GM23338 (cell line): ENCODE measurements around the gene KIF21A. TPM values are rescaled to one million over a fixed set of nuclear protein-coding genes. Genes with fewer than 3 reads are reported as not detected.
A peak's percentile ranks its signal among the peaks of the same experiment; 100 is the strongest.

Experiments used
- ATAC-seq: fragments of 200-7000 bp; cut with Tn5 transposase; 3 replicates; pipeline ENCODE4 v1.9.1; 2020
- DNase-seq: peaks from one replicate; pipeline ENCODE4 v3.0.0-alpha.2; 2015; ENCODE audit warnings: low spot score
- H2AFZ ChIP-seq: fragments of 200-600 bp; sonication (generic); 2 replicates; pipeline ENCODE4 v1.8.0; 2016; ENCODE audit warnings: antibody characterized with exemption, mild to moderate bottlenecking, moderate library complexity
- H3F3A ChIP-seq: fragments of 200-600 bp; sonication (generic); replicated peaks from 2 replicates; pipeline ENCODE4 v1.8.0; 2017; ENCODE audit warnings: antibody characterized with exemption, mixed run types, low read depth
- H3K27ac ChIP-seq: fragments of 200-600 bp; sonication (generic); 2 replicates; pipeline ENCODE4 v1.6.1; 2016; ENCODE audit warnings: low read depth
- H3K27me3 ChIP-seq: fragments of 200-600 bp; sonication (generic); 2 replicates; pipeline ENCODE4 v1.8.0; 2016; ENCODE audit warnings: mild to moderate bottlenecking, mixed run types, moderate library complexity; ENCODE audit not compliant: insufficient read depth
- H3K36me3 ChIP-seq: fragments of 200-600 bp; sonication (generic); 2 replicates; pipeline ENCODE4 v1.8.0; 2016; ENCODE audit warnings: mild to moderate bottlenecking; ENCODE audit not compliant: insufficient read depth
- H3K4me1 ChIP-seq: fragments of 200-600 bp; sonication (generic); 2 replicates; pipeline ENCODE4 v1.8.0; 2016; ENCODE audit warnings: mild to moderate bottlenecking, moderate library complexity; ENCODE audit not compliant: insufficient read depth
- H3K4me2 ChIP-seq: fragments of 200-600 bp; sonication (generic); 2 replicates; pipeline ENCODE4 v1.7.1; 2017; ENCODE audit warnings: mixed run types
- H3K4me3 ChIP-seq: fragments of 200-600 bp; sonication (generic); 2 replicates; pipeline ENCODE4 v1.6.1; 2016; ENCODE audit warnings: mixed run types
- H3K79me2 ChIP-seq: fragments of 200-600 bp; sonication (generic); replicated peaks from 2 replicates; pipeline ENCODE4 v1.8.0; 2017; ENCODE audit warnings: mild to moderate bottlenecking; ENCODE audit not compliant: insufficient read depth
- H3K9me2 ChIP-seq: fragments of 200-600 bp; sonication (generic); 2 replicates; pipeline ENCODE4 v1.8.0; 2017; ENCODE audit not compliant: insufficient read depth
- H4K20me1 ChIP-seq: fragments of 200-600 bp; sonication (generic); replicated peaks from 2 replicates; pipeline ENCODE4 v1.8.0; 2017; ENCODE audit warnings: mild to moderate bottlenecking; ENCODE audit not compliant: insufficient read depth
- H3K27ac Mint-ChIP-seq: 2 replicates; pipeline ENCODE4 v1.8.0; 2020; ENCODE audit warnings: inconsistent platforms, mild to moderate bottlenecking, moderate library complexity, mixed read lengths
- H3K27me3 Mint-ChIP-seq: 3 replicates; pipeline ENCODE4 v1.8.0; 2022; ENCODE audit warnings: low read depth, mild to moderate bottlenecking, moderate library complexity, mixed read lengths, inconsistent platforms; ENCODE audit not compliant: insufficient read depth, poor library complexity
- H3K36me3 Mint-ChIP-seq: 3 replicates; pipeline ENCODE4 v1.8.0; 2021; ENCODE audit warnings: low read depth, mild to moderate bottlenecking, inconsistent platforms, moderate library complexity, mixed read lengths
- H3K4me1 Mint-ChIP-seq: 3 replicates; pipeline ENCODE4 v1.8.0; 2020; ENCODE audit warnings: mild to moderate bottlenecking, inconsistent platforms, mixed read lengths
- H3K4me3 Mint-ChIP-seq: 3 replicates; pipeline ENCODE4 v1.8.0; 2021; ENCODE audit warnings: moderate library complexity, mild to moderate bottlenecking, inconsistent platforms, mixed read lengths
- H3K9me3 Mint-ChIP-seq: 3 replicates; pipeline ENCODE4 v1.8.0; 2020; ENCODE audit warnings: moderate library complexity, mild to moderate bottlenecking, inconsistent platforms, mixed read lengths
- CREB1 ChIP-seq: fragments of 250-450 bp; sonication (Bioruptor Pico); IDR thresholded peaks from 2 replicates; pipeline ENCODE4 v1.5.0; 2020; ENCODE audit warnings: low read depth, mild to moderate bottlenecking, moderate library complexity
- CTCF ChIP-seq, 2 experiments: fragments of 200-600 bp in 1 of 2; sonication (generic) in 1 of 2; conservative IDR thresholded peaks; 2 replicates each; pipeline versions ENCODE4 v1.5.1 to v1.6.1; 2016 to 2017; ENCODE audit warnings: antibody characterized with exemption in 2 of 2, low read depth in 2 of 2, mild to moderate bottlenecking in 2 of 2, moderate library complexity in 1 of 2
- ETS1 ChIP-seq: IDR thresholded peaks from 2 replicates; pipeline ENCODE4 v1.6.1; 2016; ENCODE audit warnings: antibody characterized with exemption
- EZH2 ChIP-seq: fragments of 200-600 bp; sonication (generic); IDR thresholded peaks from one replicate; pipeline ENCODE4 v1.8.0; 2017; ENCODE audit warnings: antibody characterized with exemption, mild to moderate bottlenecking, low read depth; ENCODE audit not compliant: unreplicated experiment
- EZH2phosphoT487 ChIP-seq: fragments of 200-600 bp; sonication (generic); IDR thresholded peaks from one replicate; pipeline ENCODE4 v1.8.1; 2018; ENCODE audit warnings: antibody characterized with exemption; ENCODE audit not compliant: unreplicated experiment
- NANOG ChIP-seq: IDR thresholded peaks from 2 replicates; pipeline ENCODE4 v1.6.1; 2016; ENCODE audit warnings: antibody characterized with exemption, borderline replicate concordance
- POLR2AphosphoS5 ChIP-seq: IDR thresholded peaks from 2 replicates; pipeline ENCODE4 v1.6.1; 2016; ENCODE audit warnings: antibody characterized with exemption, low read depth
- REST ChIP-seq: IDR thresholded peaks from one replicate; pipeline ENCODE4 v1.6.1; 2018; ENCODE audit warnings: antibody characterized with exemption; ENCODE audit not compliant: unreplicated experiment
- STAT1 ChIP-seq: IDR thresholded peaks from one replicate; pipeline ENCODE4 v1.6.1; 2016; ENCODE audit warnings: antibody characterized with exemption; ENCODE audit not compliant: unreplicated experiment
- ZNF114 ChIP-seq: fragments of 250-450 bp; sonication (Bioruptor Pico); IDR thresholded peaks from 2 replicates; pipeline ENCODE4 v1.5.0; 2020; ENCODE audit warnings: mild to moderate bottlenecking, moderate library complexity
- ZNF331 ChIP-seq: fragments of 250-450 bp; sonication (Bioruptor Pico); IDR thresholded peaks from 2 replicates; pipeline ENCODE4 v1.5.0; 2020; ENCODE audit warnings: low read depth, mild to moderate bottlenecking, moderate library complexity
- polyA plus RNA-seq: library from polyadenylated mRNA; unstranded; fragments of >200 nt; fragmentation: Nextera tagmentation; extraction: Ambion mirVana; gene quantifications from 2 replicates; pipeline ENCODE4 v1.2.1, GENCODE V29; 2016
- total RNA-seq: library from RNA; depleted of rRNA; stranded (reverse); fragments of >200 nt; shearing (Covaris generic); gene quantifications from 2 replicates; pipeline ENCODE4 v1.2.3, GENCODE V29; 2014

Gene KIF21A
- total and polyA plus RNA-seq, 2 experiments from 2014 or later, result 28.8 to 32.0 TPM

DNA sequence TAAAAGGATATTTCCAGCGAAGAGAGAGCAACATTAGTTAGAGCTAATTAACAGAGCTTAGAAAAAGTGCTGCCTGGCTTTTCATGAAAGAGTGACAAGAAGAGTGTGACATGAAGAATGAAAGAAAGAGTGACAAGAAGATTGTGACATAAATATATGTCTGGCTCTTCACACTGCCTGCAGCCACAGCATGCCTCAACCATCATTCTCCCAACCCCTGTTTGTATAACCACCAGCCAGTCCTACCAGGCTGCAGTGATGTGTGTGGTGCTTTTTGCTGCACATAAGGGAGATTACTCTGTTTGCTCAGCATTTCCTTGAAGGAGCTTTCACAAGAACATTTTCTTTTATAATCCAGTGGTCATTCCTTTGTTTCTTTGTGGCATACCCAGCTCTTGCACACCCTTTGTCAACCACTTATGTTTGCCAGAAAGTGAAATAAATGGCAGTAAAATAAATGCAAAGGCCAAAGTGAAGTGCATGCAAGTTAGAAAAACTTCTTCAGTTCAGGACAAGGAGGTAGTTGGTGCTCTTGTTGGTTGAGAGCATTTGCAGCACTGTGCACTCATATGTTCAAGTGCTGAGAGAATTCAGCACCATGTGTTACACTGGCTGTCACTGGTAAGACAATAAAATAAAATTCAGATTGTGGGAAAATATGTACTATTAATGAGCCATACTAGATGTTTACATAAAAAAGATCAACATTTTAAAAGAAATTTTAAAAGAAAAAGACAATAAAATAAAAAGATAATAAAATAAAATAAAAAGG is 50.6 kb downstream of the KIF21A start:
- H3K36me3 Mint-ChIP-seq, result peaks cover 14% of the 10 kb centered on the region; the same call in 2 of the 3 replicates
- H3K27ac Mint-ChIP-seq, result peak overlapping the region; percentile 68
- Histone ChIP-seq H4K20me1 (no peaks in the 10 kb centered on the region), H3K36me3 (no peaks in the 10 kb centered on the region), H3K4me1 (peaks cover 59% of the 10 kb centered on the region), H3F3A (0 out of 2 replicates have a peak, but pooled peaks cover 2% of the 10 kb centered on the region), H2AFZ (no peak overlapping the region), H3K4me2 (no peak overlapping the region), H3K27me3 (no peaks in the 10 kb centered on the region), H3K79me2 (peaks cover 27% of the 10 kb centered on the region), H3K9me2 (peaks cover 18% of the 10 kb centered on the region), H3K27ac (no peak overlapping the region), H3K4me3 (no peak overlapping the region)
- ATAC-seq, result no peak
- no peak overlapping the region for H3K4me3 Mint-ChIP-seq
- DNase-seq, result no peak
- TF ChIP-seq EZH2phosphoT487 (no peak), ZNF331 (CRISPR knock-in tag) (no peak), POLR2AphosphoS5 (no peak), CTCF (conservative IDR thresholded peaks at IDR 0.05; ENCODE audit: low read depth in 2 of 2) (no peak), STAT1 (no peak), REST (no peak), CREB1 (no peak), ZNF114 (CRISPR knock-in tag) (no peak), NANOG (no peak), EZH2 (no peak)
- H3K27me3 Mint-ChIP-seq, result peaks cover 10% of the 10 kb centered on the region
- H3K9me3 Mint-ChIP-seq, result no peaks in the 10 kb centered on the region
- H3K4me1 Mint-ChIP-seq, result peaks cover 58% of the 10 kb centered on the region

DNA sequence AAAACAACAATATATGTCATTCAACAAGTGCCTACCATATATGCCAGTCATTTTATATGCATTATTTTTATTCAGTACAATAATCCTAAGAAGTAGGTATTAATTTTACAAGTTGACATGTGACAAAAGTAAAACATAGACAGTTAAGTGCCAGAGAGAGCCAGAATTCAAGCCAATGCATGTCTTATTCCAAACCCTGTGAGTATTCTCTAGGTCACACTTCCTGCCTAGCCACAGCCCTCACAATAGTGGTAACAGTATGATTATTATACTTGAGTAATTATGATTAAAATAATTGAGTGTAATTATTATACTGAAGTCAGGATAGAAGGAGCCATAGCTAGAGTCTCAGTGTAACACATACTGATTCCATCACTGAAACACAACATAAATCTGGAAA is 52.2 kb downstream of the KIF21A start:
- no peak overlapping the region for H2AFZ ChIP-seq
- H3K27ac ChIP-seq, result no peak overlapping the region
- H3K4me2 ChIP-seq, result no peak overlapping the region
- H3K27ac Mint-ChIP-seq, result no peak overlapping the region
- H3K27me3 ChIP-seq, result no peaks in the 10 kb centered on the region
- H3K4me1 Mint-ChIP-seq, result peaks cover 51% of the 10 kb centered on the region
- H4K20me1 ChIP-seq, result no peaks in the 10 kb centered on the region
- H3K9me3 Mint-ChIP-seq, result no peaks in the 10 kb centered on the region
- H3K36me3 ChIP-seq, result no peaks in the 10 kb centered on the region
- H3K27me3 Mint-ChIP-seq, result peaks cover 9% of the 10 kb centered on the region
- peaks cover 16% of the 10 kb centered on the region; the same call in 2 of the 3 replicates for H3K36me3 Mint-ChIP-seq
- no peak for DNase-seq
- ATAC-seq, result no peak
- peaks cover 21% of the 10 kb centered on the region for H3K79me2 ChIP-seq
- no peak overlapping the region for H3K4me3 Mint-ChIP-seq
- H3K9me2 ChIP-seq, result peaks cover 18% of the 10 kb centered on the region
- H3F3A ChIP-seq, result 0 out of 2 replicates have a peak, but pooled peaks cover 2% of the 10 kb centered on the region
- peaks cover 59% of the 10 kb centered on the region for H3K4me1 ChIP-seq
- no peak overlapping the region for H3K4me3 ChIP-seq
- no peak for TF ChIP-seq EZH2phosphoT487
- TF ChIP-seq REST, result no peak
- no peak for TF ChIP-seq CTCF (conservative IDR thresholded peaks at IDR 0.05; ENCODE audit: low read depth in 2 of 2)
- TF ChIP-seq ETS1, result no peak
